ENCODE data around the gene AUTS2. TPM values are rescaled to one million over a fixed set of nuclear protein-coding genes. Genes with fewer than 3 reads are reported as not detected.
A peak's percentile ranks its signal among the peaks of the same experiment; 100 is the strongest.

The AUTS2 gene
- total and polyA plus RNA-seq, 2 of the 8 experiments (the other 6 are each of a cell fraction or from before 2014, with no cell fraction given) = 25.9 to 101 TPM

GRCh38 chr7:69608878-69609277 is 10.6 kb downstream of the AUTS2 start (continued):
- no peak for TF ChIP-seq E2F6 (IDR thresholded peaks at IDR 0.05)
- no peak for TF ChIP-seq KDM1A (IDR thresholded peaks at IDR 0.05; ENCODE audit: borderline replicate concordance, low read length)
- peak; percentile 89 for TF ChIP-seq SP1 (IDR thresholded peaks at IDR 0.05; ENCODE audit: low read depth, low read length)
- no peak for TF ChIP-seq CTBP2 (IDR thresholded peaks at IDR 0.05; ENCODE audit: borderline replicate concordance, insufficient read depth, insufficient read length, low read length)
- TF ChIP-seq, protein P1, sequence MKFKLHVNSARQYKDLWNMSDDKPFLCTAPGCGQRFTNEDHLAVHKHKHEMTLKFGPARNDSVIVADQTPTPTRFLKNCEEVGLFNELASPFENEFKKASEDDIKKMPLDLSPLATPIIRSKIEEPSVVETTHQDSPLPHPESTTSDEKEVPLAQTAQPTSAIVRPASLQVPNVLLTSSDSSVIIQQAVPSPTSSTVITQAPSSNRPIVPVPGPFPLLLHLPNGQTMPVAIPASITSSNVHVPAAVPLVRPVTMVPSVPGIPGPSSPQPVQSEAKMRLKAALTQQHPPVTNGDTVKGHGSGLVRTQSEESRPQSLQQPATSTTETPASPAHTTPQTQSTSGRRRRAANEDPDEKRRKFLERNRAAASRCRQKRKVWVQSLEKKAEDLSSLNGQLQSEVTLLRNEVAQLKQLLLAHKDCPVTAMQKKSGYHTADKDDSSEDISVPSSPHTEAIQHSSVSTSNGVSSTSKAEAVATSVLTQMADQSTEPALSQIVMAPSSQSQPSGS (IDR thresholded peaks at IDR 0.05; ENCODE audit: low read length) = no peak
- TF ChIP-seq KDM4A (IDR thresholded peaks at IDR 0.05; ENCODE audit: low read depth, low read length, severe bottlenecking) = no peak
- no peak for TF ChIP-seq SAP30 (IDR thresholded peaks at IDR 0.05; ENCODE audit: insufficient read depth, insufficient replicate concordance, low read length)
